Endothelial cell (in vitro differentiated cells): ENCODE measurements around the gene FGF14. TPM values are rescaled to one million over a fixed set of nuclear protein-coding genes. Genes with fewer than 3 reads are reported as not detected.

ENCODE experiments used
- DNase-seq: peaks from one replicate; pipeline ENCODE4 v3.0.0; 2021; ENCODE audit warnings: low spot score
- H3K27ac Mint-ChIP-seq: one replicate; pipeline ENCODE4 v1.8.0; 2021; ENCODE audit warnings: mixed read lengths, inconsistent platforms; ENCODE audit not compliant: unreplicated experiment
- H3K27me3 Mint-ChIP-seq: one replicate; pipeline ENCODE4 v1.8.0; 2021; ENCODE audit warnings: mild to moderate bottlenecking, moderate library complexity, mixed read lengths, inconsistent platforms; ENCODE audit not compliant: unreplicated experiment
- H3K36me3 Mint-ChIP-seq: one replicate; pipeline ENCODE4 v1.8.0; 2021; ENCODE audit warnings: mild to moderate bottlenecking, low read depth, mixed read lengths, inconsistent platforms; ENCODE audit not compliant: unreplicated experiment
- H3K4me1 Mint-ChIP-seq: one replicate; pipeline ENCODE4 v1.8.0; 2021; ENCODE audit warnings: mild to moderate bottlenecking, mixed read lengths, inconsistent platforms; ENCODE audit not compliant: unreplicated experiment
- H3K4me3 Mint-ChIP-seq: one replicate; pipeline ENCODE4 v1.8.0; 2021; ENCODE audit warnings: mild to moderate bottlenecking, mixed read lengths, inconsistent platforms; ENCODE audit not compliant: unreplicated experiment
- H3K9me3 Mint-ChIP-seq: one replicate; pipeline ENCODE4 v1.8.0; 2021; ENCODE audit warnings: mixed read lengths, inconsistent platforms; ENCODE audit not compliant: unreplicated experiment
- CTCF ChIP-seq: fragments of 200-600 bp; sonication (generic); IDR thresholded peaks from one replicate; pipeline ENCODE4 v1.5.0; 2021; ENCODE audit warnings: antibody characterized with exemption; ENCODE audit not compliant: unreplicated experiment
- total RNA-seq: library from RNA; stranded (reverse); fragmentation: NEBNext Ultra II Directional; extraction: Animal tissue kit (Norgen Biotek cat#: 25700); gene quantifications from one replicate; pipeline ENCODE4 v1.2.1, GENCODE V29; 2021; ENCODE audit not compliant: unreplicated experiment

The FGF14 gene
- total RNA-seq, 1 donor from 2014 or later = 0.13 TPM

GRCh38 chr13:102316732-102317131 lies 85.1 kb downstream of the FGF14 start:
- Mint-ChIP-seq H3K9me3 (no peaks in the 10 kb centered on the region), H3K27me3 (no peaks in the 10 kb centered on the region), H3K27ac (no peak overlapping the region), H3K4me1 (peaks cover 3% of the 10 kb centered on the region), H3K4me3 (no peak overlapping the region), H3K36me3 (no peaks in the 10 kb centered on the region)
- TF ChIP-seq CTCF = no peak
- DNase-seq = no peak

GRCh38 chr13:102312841-102313240 lies 89.0 kb downstream of the FGF14 start:
- Mint-ChIP-seq H3K9me3 (no peaks in the 10 kb centered on the region), H3K27ac (no peak overlapping the region), H3K36me3 (no peaks in the 10 kb centered on the region), H3K4me1 (peaks cover 2% of the 10 kb centered on the region), H3K27me3 (no peaks in the 10 kb centered on the region), H3K4me3 (no peak overlapping the region)
- no peak for TF ChIP-seq CTCF
- no peak for DNase-seq

DNA sequence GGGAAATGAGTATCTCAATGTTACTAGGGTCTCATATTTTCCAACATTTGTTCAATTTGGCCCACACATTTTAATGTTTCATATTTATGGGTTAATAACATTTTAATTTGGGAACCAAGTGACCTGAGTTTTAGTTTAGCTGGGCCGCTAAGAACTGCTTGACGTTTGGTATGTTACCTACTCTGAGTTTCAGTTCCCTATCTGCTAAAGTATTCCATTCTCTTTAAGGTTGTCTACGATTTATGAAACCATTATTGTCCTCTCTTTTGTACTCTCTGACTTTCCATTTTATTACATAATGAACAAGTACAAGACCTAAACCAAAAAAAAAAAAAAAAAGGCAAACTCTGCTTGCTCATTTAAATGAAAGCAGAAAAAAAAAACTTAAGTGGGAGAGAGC lies 89.9 kb downstream of the FGF14 start:
- Mint-ChIP-seq H3K9me3 (no peaks in the 10 kb centered on the region), H3K36me3 (no peaks in the 10 kb centered on the region), H3K4me1 (no peaks in the 10 kb centered on the region), H3K4me3 (no peak overlapping the region), H3K27ac (no peak overlapping the region), H3K27me3 (no peaks in the 10 kb centered on the region)
- no peak for TF ChIP-seq CTCF
- DNase-seq = no peak

DNA sequence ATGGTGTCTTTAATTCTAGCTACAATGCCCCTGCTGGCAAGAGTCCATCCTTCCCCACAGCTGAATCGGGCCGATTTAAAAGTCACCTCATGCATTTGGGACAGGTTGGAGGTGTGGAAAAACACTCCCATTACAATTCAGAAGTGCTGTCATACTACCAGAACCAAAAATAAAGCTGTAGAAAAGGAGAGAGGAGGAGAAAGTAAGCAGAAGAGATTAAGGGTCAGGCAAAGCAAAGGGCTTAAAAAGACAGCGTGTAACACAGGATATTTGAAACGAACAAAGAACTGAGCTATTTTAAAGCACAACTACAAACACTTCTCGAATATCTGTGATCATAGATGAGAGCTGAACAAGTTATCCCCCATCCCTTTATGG lies 90.4 kb downstream of the FGF14 start:
- Mint-ChIP-seq H3K4me3 (no peak overlapping the region), H3K27ac (no peak overlapping the region), H3K27me3 (no peaks in the 10 kb centered on the region), H3K36me3 (no peaks in the 10 kb centered on the region), H3K9me3 (no peaks in the 10 kb centered on the region), H3K4me1 (no peaks in the 10 kb centered on the region)
- TF ChIP-seq CTCF = no peak
- no peak for DNase-seq

DNA sequence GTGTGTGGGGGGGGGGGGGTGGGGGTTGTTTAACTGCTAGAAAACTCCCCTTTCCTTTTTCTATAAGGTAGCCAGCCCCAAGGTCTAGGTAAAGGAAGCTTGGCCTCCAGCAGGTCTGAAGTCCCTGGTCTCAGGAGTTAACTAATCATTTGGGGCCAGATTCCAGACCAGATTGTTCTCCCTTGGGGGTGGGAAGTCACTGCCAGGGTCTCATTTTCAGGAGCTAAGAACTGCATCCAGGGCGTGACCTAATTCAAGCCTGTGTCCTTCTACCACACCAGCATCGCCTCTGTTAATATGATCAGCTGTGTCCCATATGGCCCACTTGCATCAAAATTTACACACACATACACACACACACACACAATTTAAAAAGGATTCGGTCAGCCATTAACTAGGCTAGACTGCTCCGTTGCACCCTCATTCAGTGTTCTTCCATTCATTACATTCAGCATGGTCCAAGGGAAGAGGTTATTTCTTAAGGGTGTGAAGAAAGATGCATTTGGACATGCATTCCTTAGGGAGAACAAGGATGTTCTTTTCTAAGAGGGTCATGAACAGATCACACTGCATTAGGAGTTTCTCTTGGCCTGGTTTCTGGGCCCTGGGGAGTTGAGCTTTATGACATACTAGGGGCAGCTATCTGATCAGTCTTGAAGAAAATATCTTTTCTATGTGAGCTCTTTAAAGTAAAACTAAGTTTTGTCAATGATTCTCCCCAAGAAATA lies 91.0 kb downstream of the FGF14 start:
- Mint-ChIP-seq H3K36me3 (no peaks in the 10 kb centered on the region), H3K4me1 (no peaks in the 10 kb centered on the region), H3K4me3 (no peak overlapping the region), H3K27ac (no peak overlapping the region), H3K9me3 (no peaks in the 10 kb centered on the region), H3K27me3 (no peaks in the 10 kb centered on the region)
- DNase-seq = no peak
- no peak for TF ChIP-seq CTCF
